K562 (cell line): Measurements from ENCODE around the gene CCDC47. TPM values are rescaled to one million over a fixed set of nuclear protein-coding genes. Genes with fewer than 3 reads are reported as not detected.

Experiments used
- ATAC-seq: fragments of 200-7000 bp; cut with Tn5 transposase; 3 replicates; pipeline ENCODE4 v1.9.1; 2020; ENCODE audit warnings: moderate library complexity
- Bru-seq: library from RNA; stranded (reverse); fragments of 400-500 nt; gene quantifications from one replicate; lab custom pipeline; 2021; lab: Mats Ljungman, UMichigan
- BruChase-seq, 2 experiments: library from RNA; stranded (reverse); fragments of 400-500 nt; gene quantifications; one replicate each; lab custom pipeline; 2021; lab: Mats Ljungman, UMichigan
- BruUV-seq: library from RNA; stranded (reverse); fragments of 400-500 nt; replicated peaks from 2 replicates; lab custom pipeline; 2021; lab: Mats Ljungman, UMichigan
- CTCF ChIA-PET: fragments of 300-600 bp; formaldehyde crosslinking; extraction: SDS; loops from one replicate; lab custom pipeline; 2021; ENCODE audit warnings: low intra/inter-chr PET ratio; lab: Yijun Ruan, JAX
- POLR2A ChIA-PET: fragments of 300-600, 350-650 bp; sonication (Branson Sonifier 250); formaldehyde crosslinking; extraction: SDS; loops from one replicate; lab custom pipeline; 2021; ENCODE audit warnings: antibody characterized with exemption, inconsistent platforms; lab: Yijun Ruan, JAX
- DNase-seq, 4 experiments: peaks; one replicate each; pipeline versions ENCODE4 v3.0.0 to v3.0.0-alpha.2; 2011 to 2018; ENCODE audit warnings: low spot score in 3 of 4, mixed read lengths in 3 of 4; ENCODE audit errors: extremely low read depth in 1 of 4
- FAIRE-seq: peaks from 2 replicates; lab custom pipeline; 2011; peaks lifted over from hg19 to GRCh38; lab: Jason Lieb, UNC
- H2AFZ ChIP-seq: 2 replicates; pipeline ENCODE4 v1.6.0; 2011; ENCODE audit warnings: low read depth, low read length, control low read depth, inconsistent platforms
- H3K27ac ChIP-seq: fragments of 200-600 bp; 3 replicates; pipeline ENCODE4 v1.8.0; 2011; ENCODE audit warnings: low read depth, mild to moderate bottlenecking, control low read depth, inconsistent platforms, low read length, moderate library complexity, mixed read lengths; ENCODE audit errors: extremely low read depth
- H3K27me3 ChIP-seq, 2 experiments: fragments of 300-600 bp in 1 of 2; 2 replicates in 1 of 2; 3 replicates in 1 of 2; pipeline versions ENCODE4 v1.6.0 to v1.8.0; 2011; ENCODE audit warnings: inconsistent platforms in 2 of 2, low read length in 2 of 2, mild to moderate bottlenecking in 1 of 2, mixed read lengths in 1 of 2, moderate library complexity in 1 of 2; ENCODE audit not compliant: control insufficient read depth in 2 of 2, insufficient read depth in 2 of 2
- H3K36me3 ChIP-seq: fragments of 300-600 bp; 3 replicates; pipeline ENCODE4 v1.8.0; 2011; ENCODE audit warnings: mild to moderate bottlenecking, low read length, inconsistent platforms; ENCODE audit not compliant: control insufficient read depth, insufficient read depth
- H3K4me1 ChIP-seq, 2 experiments: fragments of 200-600 bp in 1 of 2; replicated peaks in 1 of 2; 2 replicates in 1 of 2; 3 replicates in 1 of 2; pipeline versions ENCODE4 v1.5.1 to v1.8.0; 2011; ENCODE audit warnings: inconsistent platforms in 2 of 2, low read length in 2 of 2, mild to moderate bottlenecking in 1 of 2, mixed read lengths in 1 of 2, moderate library complexity in 1 of 2; ENCODE audit not compliant: control insufficient read depth in 2 of 2, insufficient read depth in 2 of 2
- H3K4me2 ChIP-seq: 2 replicates; pipeline ENCODE4 v1.6.1; 2011; ENCODE audit warnings: low read length, control low read depth, inconsistent platforms, mixed read lengths; ENCODE audit not compliant: insufficient read depth
- H3K4me3 ChIP-seq: fragments of 200-600 bp; sonication (generic), shearing (Covaris generic); 2 replicates; pipeline ENCODE4 v1.5.1; 2016; ENCODE audit warnings: control low read depth, inconsistent platforms
- H3K79me2 ChIP-seq: fragments of 200-600 bp; 3 replicates; pipeline ENCODE4 v1.8.0; 2011; ENCODE audit warnings: low read length, inconsistent platforms; ENCODE audit not compliant: control insufficient read depth, insufficient read depth
- H3K9ac ChIP-seq, 2 experiments: 2 replicates each; pipeline versions ENCODE4 v1.6.0 to v1.6.1; 2011; ENCODE audit warnings: low read depth in 2 of 2, low read length in 2 of 2, control low read depth in 1 of 2, inconsistent platforms in 1 of 2, mild to moderate bottlenecking in 1 of 2, mixed read lengths in 1 of 2; ENCODE audit not compliant: insufficient read depth in 1 of 2
- H3K9me1 ChIP-seq: one replicate; pipeline ENCODE4 v1.6.0; 2011; ENCODE audit warnings: inconsistent platforms, mild to moderate bottlenecking, low read length, moderate library complexity; ENCODE audit not compliant: control insufficient read depth, insufficient read depth
- H3K9me3 ChIP-seq: replicated peaks from 2 replicates; pipeline ENCODE4 v1.5.1; 2011; ENCODE audit warnings: low read depth, low read length, inconsistent platforms; ENCODE audit not compliant: control insufficient read depth, insufficient read depth
- H4K20me1 ChIP-seq: replicated peaks from 2 replicates; pipeline ENCODE4 v1.6.1; 2011; ENCODE audit warnings: low read length, inconsistent platforms, mixed read lengths; ENCODE audit not compliant: control insufficient read depth, insufficient read depth
- CHD7 ChIP-seq: fragments of 200-600 bp; sonication (generic); IDR thresholded peaks from one replicate; pipeline ENCODE4 v1.6.1; 2012; ENCODE audit warnings: mild to moderate bottlenecking, low read depth, low read length, inconsistent platforms
- PHF21A ChIP-seq: fragments of 450-650 bp; IDR thresholded peaks from 2 replicates; pipeline ENCODE4 v1.6.1; 2017; ENCODE audit warnings: low read depth, borderline replicate concordance
- WGBS: fragments of 100-300 bp; shearing (Covaris generic); methylation state at CpG from one replicate; pipeline ENCODE4 v1.1.6; 2016; ENCODE audit warnings: low coverage, mixed read lengths; ENCODE audit not compliant: insufficient coverage; ENCODE audit errors: missing lambda C conversion rate; 5-methylcytosine and 5-hydroxymethylcytosine counted together
- in situ Hi-C: fragments of 300-500 bp; cut with MboI; formaldehyde crosslinking; loops from 4 replicates; pipeline ENCODE4 v1.15.0; 2018; ENCODE audit warnings: inconsistent platforms, mixed read lengths
- intact Hi-C: fragments of 100-400 bp; cut with micrococcal nuclease; formaldehyde crosslinking; loops from 2 replicates; pipeline ENCODE4 v1.14.2; 2022
- long read RNA-seq, 3 experiments: library from polyadenylated mRNA in 2 of 3; library from RNA in 1 of 3; unstranded in 2 of 3; stranded (forward) in 1 of 3; transcript quantifications; one replicate each; pipeline ENCODE4 v2.0.0, GENCODE V29; 2019 to 2022
- polyA minus RNA-seq, 3 experiments: library from RNA; depleted of rRNA, polyadenylated mRNA; stranded (reverse); fragments of >200 nt; gene quantifications; 2 replicates each; pipeline ENCODE4 v1.2.3, GENCODE V29; 2011
- polyA plus RNA-seq, 8 experiments: library from polyadenylated mRNA; depleted of rRNA in 4 of 8; stranded (reverse) in 5 of 8; unstranded in 3 of 8; fragments of >200 nt; fragmentation: Nextera tagmentation in 2 of 8; fragmentation: Illumina TruSeq in 1 of 8; extraction: Ambion mirVana in 2 of 8; extraction: Trizol in 1 of 8; gene quantifications; 2 replicates each; pipeline versions ENCODE4 v1.2.1 to v1.2.3, GENCODE V29; 2011 to 2014; ENCODE audit warnings: inconsistent platforms in 1 of 8, missing spikeins in 1 of 8
- total RNA-seq, 7 experiments: library from RNA; depleted of rRNA in 6 of 7; stranded (reverse); fragments of >200 nt in 6 of 7; fragmentation: Illumina TruSeq in 2 of 7; extraction: Trizol in 2 of 7; gene quantifications; 2 replicates each; pipeline versions ENCODE4 v1.2.1 to v1.2.3, GENCODE V29; 2011 to 2021; ENCODE audit warnings: low replicate concordance in 1 of 7

The CCDC47 gene
- 103 and 222 TPM in 2 replicates for total RNA-seq (2011; cell fraction: chromatin; rRNA removed; ENCODE audit: low replicate concordance)
- 69.7 and 88.4 TPM in 2 replicates for total RNA-seq (2011; cell fraction: nucleolus; rRNA removed)
- total RNA-seq (2011; cell fraction: nucleoplasm; rRNA removed): 122 and 142 TPM in 2 replicates
- 97.4 and 106 TPM in 2 replicates for total RNA-seq (2014; rRNA removed)
- total RNA-seq (2014; rRNA removed; fragmentation: Illumina TruSeq; extraction: Trizol): 135 and 153 TPM in 2 replicates
- total RNA-seq (2015; rRNA removed; fragmentation: Illumina TruSeq; extraction: Trizol): 135 and 138 TPM in 2 replicates
- 104 and 118 TPM in 2 replicates for total RNA-seq (2021)
- polyA plus RNA-seq (2011; rRNA removed): 91.4 and 138 TPM in 2 replicates
- polyA plus RNA-seq (2011; cell fraction: cytosol; rRNA removed): 24.9 and 47.4 TPM in 2 replicates
- polyA plus RNA-seq (2011; cell fraction: nucleus; rRNA removed): 27.4 and 34.6 TPM in 2 replicates
- 76.4 and 96.4 TPM in 2 replicates for polyA plus RNA-seq (2012)
- polyA plus RNA-seq (2014; fragmentation: Illumina TruSeq; extraction: Trizol): 142 and 162 TPM in 2 replicates
- 10 to 100 TPM; 15.5 to 20.5 TPM for polyA plus RNA-seq (2014; fragmentation: Nextera tagmentation; extraction: Ambion mirVana)
- polyA plus RNA-seq (2014; rRNA removed): 122 and 125 TPM in 2 replicates
- polyA minus RNA-seq (2011; rRNA and poly(A)+ RNA removed): 174 and 206 TPM in 2 replicates
- 41.3 and 67.3 TPM in 2 replicates for polyA minus RNA-seq (2011; cell fraction: cytosol; rRNA and poly(A)+ RNA removed)
- polyA minus RNA-seq (2011; cell fraction: nucleus; rRNA and poly(A)+ RNA removed): 19.8 and 35.3 TPM in 2 replicates
- percentile 93 among the genes with signal in this experiment for Bru-seq, nascent RNA
- BruChase-seq, experiment 1, labeled RNA remaining after a 2-hour chase: percentile 96 among the genes with signal in this experiment
- percentile 96 among the genes with signal in this experiment for BruChase-seq, experiment 2, labeled RNA remaining after a 6-hour chase
- long read RNA-seq, experiment 1, transcript CCDC47-201 (13 exons, 3,466 nt): major isoform, 251 of 301 reads
- long read RNA-seq, experiment 1, partial matches to known transcripts: 20 of 301 reads
- long read RNA-seq, experiment 1, other reads (novel, unspliced or antisense): 22 of 301 reads
- long read RNA-seq, experiment 2, transcript CCDC47-201 (13 exons, 3,466 nt): major isoform, 25 of 70 reads
- long read RNA-seq, experiment 2, partial matches to known transcripts: 22 of 70 reads
- long read RNA-seq, experiment 2, other reads (novel, unspliced or antisense): 20 of 70 reads
- long read RNA-seq, experiment 3, transcript CCDC47-201 (13 exons, 3,466 nt): major isoform, 135 of 170 reads
- long read RNA-seq, experiment 3, transcript CCDC47-204 (12 exons, 1,719 nt): minor isoform, 11 of 170 reads
- long read RNA-seq, experiment 3, partial matches to known transcripts: 12 of 170 reads
- long read RNA-seq, experiment 3, other reads (novel, unspliced or antisense): 11 of 170 reads

- POLR2A ChIA-PET: interaction anchor here (0.6 to 5.4 kb wide), 37 partner anchors 9 to 341 kb away, joined by 3 to 82 read pairs (median 6); partner anchors contain the start of genes FTSJ3, PSMC5 and STRADA
- peaks cover 48% of the 10 kb centered on the region for H3K36me3 ChIP-seq
- peaks cover 9 to 24% of the 10 kb centered on the region in 2 experiments for H3K4me1 ChIP-seq
- peak within 1 kb of the TSS; percentile 93 for H3K4me2 ChIP-seq
- intact Hi-C loops: loop anchor here (2.0 to 10.0 kb wide), 4 partner anchors 69 to 371 kb away; partner anchors contain the start of genes DCAF7, MAP3K3 and SMARCD2
- CTCF ChIA-PET: no interaction called here
- ATAC-seq: peak; percentile 85
- H4K20me1 ChIP-seq: peaks cover 24% of the 10 kb centered on the region
- in situ Hi-C loops: no loop called here
- peak within 1 kb of the TSS; percentile 86 for H2AFZ ChIP-seq
- WGBS: under 1% methylated on average over 74 of the region's 74 CpGs
- FAIRE-seq: peak; percentile 95
- BruUV-seq: no TSS peak
- no peaks in the 10 kb centered on the region for H3K9me3 ChIP-seq
- H3K27me3 ChIP-seq: no peaks in the 10 kb centered on the region
- peak; percentile 94 to 99 (median 97) for DNase-seq
- H3K79me2 ChIP-seq: peaks cover 97% of the 10 kb centered on the region
- peak within 1 kb of the TSS; percentile 99 for H3K27ac ChIP-seq
- H3K9ac ChIP-seq: peak within 1 kb of the TSS; percentile 98 to 99
- peak within 1 kb of the TSS; percentile 84 for H3K4me3 ChIP-seq
- H3K9me1 ChIP-seq: no peaks in the 10 kb centered on the region
- TF ChIP-seq CHD7 (no peak), PHF21A (no peak)
Observed at GRCh38 chr17:63773272-63774140, at the start of gene CCDC47. CCDC47 (minus strand) TSS chr17:63773597; CDS start chr17:63766175, 7,422 bp downstream.
